Stimulated activated CD8-positive, alpha-beta memory T cell treated with anti-CD3 and anti-CD28 coated beads, Interleukin-4, amount 100 ng/mL, for 48 hours (primary cell): Measurements from ENCODE around the gene MLEC.
"Not testable (repeated sequence)": the region's sequence is repeated elsewhere in the genome, so short reads cannot be mapped to it uniquely, and the experiment has no call there.

Experiments
- DNase-seq: peaks from one replicate; pipeline ENCODE4 v3.0.0-alpha.2; 2020

The MLEC gene

DNA sequence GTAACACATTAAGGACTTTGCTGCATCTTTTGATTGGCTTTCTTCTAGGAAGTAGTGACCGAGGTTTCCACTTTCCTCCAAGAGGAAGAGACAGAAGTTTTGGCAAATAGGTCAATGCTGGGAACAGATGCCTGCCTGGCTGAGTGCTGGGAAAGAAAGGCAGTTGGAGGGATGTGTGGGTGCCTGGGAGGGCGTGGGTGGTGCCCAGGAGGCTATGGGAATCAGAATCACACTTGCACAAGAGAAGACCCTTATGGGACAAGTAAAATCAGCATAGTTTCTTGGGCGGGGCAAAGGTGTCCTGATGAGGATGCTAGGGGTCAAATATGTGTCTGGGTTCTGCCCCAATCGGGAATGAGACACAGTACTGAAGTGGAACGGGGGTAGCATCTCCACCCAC is 37.8 kb downstream of the MLEC start:
- DNase-seq = no peak

DNA sequence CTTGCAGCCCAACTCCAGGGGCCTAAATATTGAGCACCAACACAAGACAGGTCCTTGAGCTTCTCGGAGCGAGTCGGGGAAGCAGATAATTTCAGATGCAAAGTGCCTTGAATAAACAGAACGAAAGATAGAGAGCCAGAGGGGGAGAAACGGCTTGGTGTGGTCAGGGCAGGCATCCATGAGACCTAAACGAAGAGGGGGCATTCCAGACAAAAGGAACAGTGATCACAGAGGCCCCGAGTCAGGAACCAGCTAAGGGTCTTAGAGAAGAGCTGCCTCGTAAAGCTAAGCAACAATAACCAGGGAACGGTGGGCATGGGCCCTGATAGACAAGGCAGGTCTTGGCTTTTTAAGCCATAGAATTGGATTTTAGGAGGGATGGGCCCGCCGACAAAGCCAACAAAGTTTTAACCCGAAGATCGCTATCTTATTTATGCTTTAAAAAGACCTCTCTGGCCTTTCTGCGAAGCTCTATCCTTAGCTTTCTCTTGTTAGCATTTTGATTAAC is 38.3 kb downstream of the MLEC start:
- no peak for DNase-seq

- DNase-seq = peak; percentile 94
Observed at GRCh38 chr12:120725659-120726509, 38.9 kb downstream of the MLEC start, which contains the start of gene ACADS. ACADS (plus strand) TSS chr12:120725826; CDS start chr12:120725886, 60 bp downstream.

DNA sequence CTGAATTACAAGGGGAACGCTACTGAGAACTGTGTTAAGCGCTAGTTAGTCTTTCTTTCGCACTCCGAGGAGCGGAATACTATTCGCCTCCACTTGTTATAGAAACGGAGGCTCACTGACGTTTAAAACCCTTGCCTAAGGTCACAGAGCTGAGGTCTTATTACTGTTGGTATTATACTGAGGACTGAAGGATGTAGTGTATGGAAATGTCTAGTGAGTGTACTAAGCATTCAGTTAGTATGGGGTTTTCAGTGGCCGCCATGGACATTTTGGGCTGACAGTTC is 39.5 kb downstream of the MLEC start:
- DNase-seq = no peak

DNA sequence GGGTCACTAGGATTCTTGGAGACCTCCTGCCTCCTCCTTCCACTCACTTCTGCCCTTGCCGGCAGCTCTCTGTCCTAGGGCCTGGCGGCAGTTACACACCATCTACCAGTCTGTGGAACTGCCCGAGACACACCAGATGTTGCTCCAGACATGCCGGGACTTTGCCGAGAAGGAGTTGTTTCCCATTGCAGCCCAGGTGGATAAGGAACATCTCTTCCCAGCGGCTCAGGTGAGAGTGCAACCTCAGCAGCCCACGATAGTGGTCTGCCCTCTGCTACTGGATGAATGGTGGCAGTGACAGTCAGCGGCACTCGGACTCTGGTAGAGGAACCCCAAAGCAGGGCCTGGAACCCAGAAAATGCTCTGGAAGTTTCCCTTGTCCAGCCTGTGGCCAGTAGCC is 40.0 kb downstream of the MLEC start:
- no peak for DNase-seq

DNA sequence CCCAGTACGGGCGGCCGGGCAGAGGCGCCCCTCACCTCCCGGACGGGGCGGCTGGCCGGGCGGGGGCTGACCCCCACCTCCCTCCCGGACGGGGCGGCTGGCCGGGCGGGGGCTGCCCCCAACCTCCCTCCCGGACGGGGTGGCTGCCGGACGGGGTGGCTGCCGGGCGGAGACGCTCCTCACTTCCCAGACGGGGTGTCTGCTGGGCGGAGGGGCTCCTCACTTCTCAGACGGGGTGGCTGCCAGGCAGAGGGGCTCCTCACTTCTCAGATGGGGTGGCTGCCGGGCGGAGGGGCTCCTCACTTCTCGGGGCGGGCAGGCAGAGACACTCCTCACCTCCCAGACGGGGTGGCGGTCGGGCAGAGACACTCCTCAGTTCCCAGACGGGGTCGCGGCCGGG is 45.2 kb downstream of the MLEC start:
- DNase-seq = not testable (repeated sequence)

- DNase-seq = no peak
Observed at GRCh38 chr12:120733574-120733973, 46.6 kb downstream of the MLEC start.

- DNase-seq = no peak
Observed at GRCh38 chr12:120734210-120734609, 47.3 kb downstream of the MLEC start.

- DNase-seq = no peak
Observed at GRCh38 chr12:120735181-120735580, 48.2 kb downstream of the MLEC start.

DNA sequence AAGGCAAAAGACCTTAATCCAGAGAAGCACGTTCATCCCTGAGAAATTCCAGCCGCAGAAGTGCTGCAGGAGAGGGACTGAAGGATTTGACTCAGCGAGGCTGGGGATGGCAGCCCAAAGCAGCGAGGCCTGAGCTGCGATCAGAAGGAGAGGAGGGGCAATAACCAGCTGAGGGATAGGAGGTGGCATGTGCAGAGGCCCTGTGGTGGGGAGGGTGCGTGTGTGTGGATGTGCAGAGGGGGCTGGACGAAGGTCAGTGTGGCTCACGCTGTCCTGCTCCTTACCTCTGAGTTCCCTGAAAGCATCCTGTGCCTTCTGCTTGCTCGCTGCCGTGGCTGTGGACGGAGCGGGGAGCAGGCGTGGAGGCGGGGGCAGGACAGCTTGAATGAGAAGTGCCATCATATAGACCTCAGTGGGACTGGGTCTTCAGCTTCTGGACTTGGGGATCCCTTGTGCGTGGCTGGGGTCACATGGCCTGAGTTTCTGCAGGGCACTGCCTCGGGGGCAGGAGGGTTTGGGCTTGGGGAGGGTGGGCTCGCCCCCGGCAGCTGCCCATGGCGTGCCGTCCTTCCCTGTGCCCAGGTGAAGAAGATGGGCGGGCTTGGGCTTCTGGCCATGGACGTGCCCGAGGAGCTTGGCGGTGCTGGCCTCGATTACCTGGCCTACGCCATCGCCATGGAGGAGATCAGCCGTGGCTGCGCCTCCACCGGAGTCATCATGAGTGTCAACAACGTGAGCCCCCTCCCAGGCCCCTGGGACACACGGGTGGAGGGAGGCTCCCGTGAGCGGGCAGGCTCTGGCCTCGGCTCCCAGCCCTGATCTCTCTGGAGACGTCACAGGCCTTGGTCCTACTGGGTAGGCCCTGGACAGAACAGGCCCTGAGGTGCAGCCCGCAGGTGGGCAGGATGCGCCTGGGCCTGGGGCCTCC is 49.7 kb downstream of the MLEC start:
- no peak for DNase-seq

- no peak for DNase-seq
Observed at GRCh38 chr12:120737557-120738251, 50.8 kb downstream of the MLEC start.

DNA sequence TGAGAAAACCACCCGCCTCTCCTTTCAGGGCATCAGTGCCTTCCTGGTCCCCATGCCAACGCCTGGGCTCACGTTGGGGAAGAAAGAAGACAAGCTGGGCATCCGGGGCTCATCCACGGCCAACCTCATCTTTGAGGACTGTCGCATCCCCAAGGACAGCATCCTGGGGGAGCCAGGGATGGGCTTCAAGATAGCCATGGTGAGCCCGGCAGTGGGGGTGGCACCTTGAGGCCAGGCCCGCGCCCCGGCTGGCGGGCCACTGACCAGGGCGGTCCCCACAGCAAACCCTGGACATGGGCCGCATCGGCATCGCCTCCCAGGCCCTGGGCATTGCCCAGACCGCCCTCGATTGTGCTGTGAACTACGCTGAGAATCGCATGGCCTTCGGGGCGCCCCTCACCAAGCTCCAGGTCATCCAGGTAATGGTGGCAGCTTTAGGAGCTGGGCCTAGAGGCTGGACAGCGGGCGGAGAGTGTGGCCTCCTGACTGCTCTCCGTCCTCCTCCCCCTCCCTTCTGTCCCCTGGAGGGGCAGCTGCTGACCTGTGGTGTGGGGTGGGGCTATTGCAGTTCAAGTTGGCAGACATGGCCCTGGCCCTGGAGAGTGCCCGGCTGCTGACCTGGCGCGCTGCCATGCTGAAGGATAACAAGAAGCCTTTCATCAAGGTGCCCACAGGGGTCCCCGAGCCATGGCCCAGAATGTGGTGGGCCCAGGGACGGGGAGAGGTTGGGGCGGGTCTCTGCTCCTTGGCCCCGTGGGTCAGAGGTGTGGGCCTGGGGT is 51.5 kb downstream of the MLEC start:
- DNase-seq = no peak

GRCh38 chr12:120739031-120739762 is 52.2 kb downstream of the MLEC start:
- DNase-seq = no peak

DNA sequence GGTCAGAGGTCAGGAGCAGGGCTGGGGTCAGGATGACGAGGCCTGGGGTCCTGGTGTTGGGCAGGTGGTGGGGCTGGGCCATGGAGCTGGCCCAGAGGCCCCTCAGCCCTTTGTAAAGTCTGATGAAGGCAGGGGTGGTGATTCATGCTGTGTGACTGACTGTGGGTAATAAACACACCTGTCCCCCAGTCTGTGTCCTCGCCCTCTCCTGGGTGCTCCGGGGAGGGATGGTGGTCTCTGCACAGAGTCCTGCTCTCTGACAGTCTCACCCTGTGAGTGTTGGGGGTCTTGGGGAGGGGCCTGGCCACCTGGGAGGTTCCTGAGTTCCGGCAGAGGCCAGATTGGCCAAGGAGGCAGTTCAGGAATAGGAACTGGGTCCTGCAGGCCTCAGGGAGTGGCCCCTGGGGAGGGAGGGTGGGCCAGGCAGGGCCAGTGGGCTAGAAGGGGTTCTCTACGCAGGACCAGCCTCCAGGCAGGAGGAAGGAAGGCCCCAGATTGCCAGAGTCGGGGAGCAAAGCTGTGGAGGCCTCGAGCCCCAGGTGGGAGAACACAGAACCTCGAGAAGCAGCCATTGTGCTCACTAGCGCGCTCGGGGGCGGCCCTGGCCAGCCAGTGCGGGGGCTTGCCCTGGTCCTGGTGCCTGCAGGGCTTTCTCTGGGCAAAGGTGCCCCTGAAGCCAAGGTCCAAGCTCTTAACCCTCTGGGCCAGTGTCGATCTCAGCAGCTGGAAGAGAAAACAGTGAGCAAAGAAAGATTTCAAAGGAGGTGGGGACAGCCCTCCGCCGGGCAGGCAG is 53.1 kb downstream of the MLEC start:
- no peak for DNase-seq

- DNase-seq = no peak
Observed at GRCh38 chr12:120740871-120741270, 53.9 kb downstream of the MLEC start.

DNA sequence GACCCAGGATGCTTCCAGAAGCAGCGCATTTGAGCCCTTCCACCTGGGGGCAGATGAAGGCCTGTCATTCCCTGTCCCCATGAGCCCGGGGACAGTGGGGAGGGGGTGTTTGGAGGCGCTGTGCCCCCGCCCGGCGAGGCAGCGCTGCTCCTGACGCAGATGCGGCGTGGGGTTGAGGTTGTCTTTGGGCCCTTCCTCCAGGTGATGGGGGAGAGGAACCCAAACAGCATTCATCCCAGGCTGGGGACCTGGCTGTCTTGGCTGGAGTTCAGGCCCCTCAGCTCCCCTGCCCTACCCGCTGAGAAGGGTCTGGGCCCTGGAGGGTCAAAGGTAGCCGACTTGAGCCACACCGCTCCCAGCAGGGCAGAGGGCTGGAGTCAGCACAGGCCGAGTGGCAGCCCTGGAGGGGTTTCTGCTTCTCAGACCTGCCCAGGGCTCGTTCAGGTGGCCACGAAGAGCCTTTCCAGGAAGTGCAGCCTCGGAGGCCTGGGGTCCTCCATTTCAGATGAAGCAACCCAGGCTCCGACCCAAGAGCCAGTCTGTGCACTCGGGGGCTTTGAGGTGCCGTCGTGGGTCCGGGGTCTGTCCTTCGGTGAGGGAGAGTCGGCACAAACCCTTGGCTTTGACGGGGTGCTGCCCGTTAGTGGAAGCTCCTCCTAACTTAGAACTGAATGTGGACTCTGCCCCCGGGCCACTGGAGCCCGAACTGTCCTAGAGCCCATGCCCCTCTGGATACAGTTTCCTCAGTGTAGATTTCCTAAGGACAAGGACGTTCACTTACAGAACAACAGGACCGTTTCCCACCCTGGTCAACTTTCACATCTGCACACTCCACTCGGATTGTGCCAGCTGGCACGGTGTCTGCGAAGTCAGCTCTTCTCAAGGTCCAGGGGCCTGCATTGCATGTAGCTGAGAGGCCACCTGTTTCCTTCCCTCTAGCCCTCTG is 54.8 kb downstream of the MLEC start:
- no peak for DNase-seq

GRCh38 chr12:120744922-120745493 is 58.1 kb downstream of the MLEC start:
- DNase-seq = no peak

DNA sequence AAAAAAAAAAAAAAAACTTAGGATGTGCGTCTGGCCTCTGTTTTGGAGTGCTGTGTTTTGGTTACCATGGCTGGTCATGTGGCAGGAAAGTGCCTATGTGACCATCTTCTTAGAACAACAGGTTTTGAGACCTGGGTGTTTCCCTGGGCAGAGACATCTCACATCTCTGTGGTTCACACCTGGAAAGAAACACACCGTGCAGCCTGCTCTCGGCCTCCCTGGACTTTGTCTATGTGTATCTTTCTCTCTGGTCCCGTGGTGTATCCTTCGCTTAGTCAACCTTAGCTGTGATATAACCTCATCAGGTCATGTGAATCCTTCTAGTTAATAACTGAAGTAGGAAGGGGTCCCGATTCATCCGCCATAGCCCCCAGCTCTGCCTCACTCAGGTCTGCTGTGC is 61.3 kb downstream of the MLEC start:
- DNase-seq = no peak

DNA sequence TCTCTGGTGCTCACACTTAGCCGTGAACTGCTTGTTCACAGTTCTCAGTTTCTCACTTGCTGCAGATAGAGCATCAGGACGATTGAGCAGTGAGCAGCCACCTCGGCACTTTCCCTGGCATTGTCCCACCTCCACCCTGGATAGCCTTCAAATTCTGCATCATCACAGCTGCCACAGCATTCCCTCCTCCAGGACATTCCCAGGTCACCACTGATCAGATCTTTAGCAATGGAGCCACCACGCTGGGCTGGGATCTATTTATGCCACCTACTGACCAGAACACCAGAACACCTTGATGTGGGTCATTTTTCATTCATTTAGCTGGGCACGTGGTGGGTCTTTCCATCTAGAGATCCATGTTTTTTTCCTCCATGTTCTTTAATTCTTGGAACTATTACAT is 62.3 kb downstream of the MLEC start:
- DNase-seq = no peak
